ELR (cell line): ENCODE results near the gene ZBED6.
"Not testable (repeated sequence)": the region's sequence is repeated elsewhere in the genome, so short reads cannot be mapped to it uniquely, and the experiment has no call there.

Experiments used
- DNase-seq: peaks from one replicate; pipeline ENCODE4 v3.0.0-alpha.2; 2015; ENCODE audit warnings: low read depth

The ZBED6 gene

DNA sequence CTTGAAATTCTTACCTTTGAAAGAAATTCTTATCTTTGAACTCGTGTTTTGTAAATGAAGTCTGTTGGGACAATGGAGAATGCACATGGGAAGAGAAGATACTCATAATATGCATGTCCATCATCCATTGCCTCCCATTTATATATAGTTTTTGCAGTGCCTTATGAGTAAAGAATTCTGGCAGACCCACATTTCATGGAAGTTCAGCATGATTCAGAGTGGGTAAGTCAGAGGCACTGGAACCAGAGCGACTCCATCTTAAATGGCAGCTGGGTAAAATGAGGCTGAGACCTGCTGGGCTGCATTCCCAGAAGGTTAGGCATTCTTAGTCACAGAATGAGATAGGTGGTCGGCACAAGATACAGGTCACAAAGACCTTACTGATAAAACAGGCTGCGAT is 16.6 kb upstream of the ZBED6 start:
- no peak for DNase-seq

GRCh38 chr1:203781962-203782361 is 13.5 kb upstream of the ZBED6 start:
- DNase-seq: no peak

DNA sequence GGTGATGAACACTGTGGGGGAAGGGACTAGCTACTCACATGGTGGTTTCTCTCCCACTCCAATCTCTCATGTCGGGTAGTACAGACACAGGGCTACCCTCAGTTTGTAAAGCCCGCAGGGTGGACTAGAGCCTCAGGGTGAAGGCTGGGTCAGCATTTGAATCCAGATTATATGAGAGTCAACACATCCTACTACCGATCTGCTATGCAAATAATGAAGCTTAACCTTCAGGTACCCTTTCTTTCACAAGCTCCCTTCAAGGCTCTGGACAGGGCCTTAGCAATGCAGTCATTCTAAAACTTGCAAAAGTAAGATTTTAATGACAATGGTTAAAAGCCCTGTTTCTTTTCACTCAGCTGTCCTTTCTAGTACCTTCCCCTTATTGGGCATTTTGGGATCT is 5.5 kb upstream of the ZBED6 start:
- no peak for DNase-seq

DNA sequence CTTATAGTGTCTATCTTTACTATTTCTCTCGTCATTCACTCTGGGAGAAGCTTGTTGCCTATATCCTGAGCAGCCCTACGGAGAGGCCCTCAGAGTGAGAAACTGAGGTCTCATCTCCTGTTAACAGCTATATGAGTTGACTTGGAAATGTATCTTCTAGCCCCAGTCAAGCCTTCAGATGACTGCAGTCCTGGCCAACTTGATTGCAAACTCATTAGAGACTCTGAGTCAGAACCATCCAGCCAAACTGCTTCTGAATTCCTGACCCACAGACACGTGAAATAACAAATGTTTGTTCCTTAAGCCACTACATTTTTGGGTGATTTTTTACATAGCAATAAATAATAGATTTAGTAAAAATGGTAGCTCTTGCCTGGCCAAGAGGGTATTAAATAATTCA is 3.9 kb upstream of the ZBED6 start:
- peak; percentile 32 for DNase-seq

- no peak for DNase-seq
Observed at GRCh38 chr1:203792486-203792885, 2.9 kb upstream of the ZBED6 start.

GRCh38 chr1:203793561-203793960 is 1.9 kb upstream of the ZBED6 start:
- not testable (repeated sequence) for DNase-seq

DNA sequence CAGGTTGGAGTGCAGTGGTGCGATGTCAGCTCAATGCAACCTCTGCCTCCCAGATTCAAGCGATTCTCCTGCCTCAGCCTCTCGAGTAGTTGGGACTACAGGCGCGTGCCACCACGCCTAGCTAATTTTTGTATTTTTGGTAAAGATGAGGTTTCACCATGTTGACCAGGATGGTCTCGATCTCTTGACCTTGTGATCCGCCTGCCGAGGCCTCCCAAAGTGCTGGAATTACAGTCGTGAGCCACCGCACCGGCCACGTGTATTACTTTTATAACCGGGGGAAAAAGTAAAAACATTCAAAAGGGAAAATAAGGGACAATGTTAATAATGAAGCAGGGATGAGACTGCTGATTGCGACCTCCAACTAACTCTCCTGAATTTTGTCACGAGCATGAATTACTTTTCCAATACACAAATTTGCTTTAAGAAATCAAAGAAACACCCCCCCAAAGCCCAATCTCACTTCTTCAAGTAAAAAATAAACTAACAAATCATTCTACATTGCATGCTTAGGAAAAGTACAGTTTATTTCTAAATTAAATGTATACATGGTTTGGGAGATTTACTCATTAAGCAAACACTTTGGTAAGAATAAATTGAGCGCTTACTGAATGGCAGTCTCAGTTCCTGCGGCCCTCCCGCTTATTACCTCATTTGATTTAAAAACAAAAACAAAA is 521 bp upstream of the ZBED6 start:
- DNase-seq: no peak

DNA sequence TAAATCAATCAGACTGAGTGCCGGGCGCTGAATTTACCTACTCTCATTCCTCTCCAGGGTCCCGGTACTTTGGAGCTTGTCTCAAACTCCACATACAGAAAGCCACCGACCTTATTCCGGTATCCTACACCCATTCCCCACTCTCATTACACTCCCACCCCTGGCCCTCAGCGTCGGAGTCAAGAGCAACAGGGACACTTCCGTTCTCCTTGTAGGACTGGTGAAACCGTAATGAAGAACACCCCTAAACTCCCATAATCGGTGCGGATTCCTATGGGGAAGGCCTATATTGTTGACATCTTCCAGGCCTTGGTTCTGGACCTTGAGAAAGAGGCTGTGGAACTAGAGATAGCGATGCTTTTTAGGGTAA is 798 bp downstream of the ZBED6 start:
- DNase-seq: peak; percentile 64

DNA sequence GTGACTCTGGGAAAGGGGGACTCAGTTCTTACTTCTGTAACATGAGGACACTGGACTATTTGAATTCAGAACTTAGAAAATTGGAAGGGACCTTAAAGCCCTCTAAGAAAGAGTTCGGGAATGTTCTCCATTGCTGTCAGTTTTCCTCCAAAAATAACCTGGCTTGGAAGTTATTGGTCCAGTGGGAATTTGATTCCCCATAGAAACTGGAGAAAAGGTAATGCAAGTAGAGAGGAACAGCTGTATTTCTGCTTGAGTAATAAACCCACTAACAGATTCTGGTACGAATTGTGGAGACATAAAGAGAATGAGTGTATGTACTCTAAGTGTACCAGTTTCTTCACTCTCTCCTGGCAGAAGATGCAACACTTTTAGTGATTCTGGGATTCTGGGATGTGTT is 1.8 kb downstream of the ZBED6 start:
- DNase-seq: no peak

DNA sequence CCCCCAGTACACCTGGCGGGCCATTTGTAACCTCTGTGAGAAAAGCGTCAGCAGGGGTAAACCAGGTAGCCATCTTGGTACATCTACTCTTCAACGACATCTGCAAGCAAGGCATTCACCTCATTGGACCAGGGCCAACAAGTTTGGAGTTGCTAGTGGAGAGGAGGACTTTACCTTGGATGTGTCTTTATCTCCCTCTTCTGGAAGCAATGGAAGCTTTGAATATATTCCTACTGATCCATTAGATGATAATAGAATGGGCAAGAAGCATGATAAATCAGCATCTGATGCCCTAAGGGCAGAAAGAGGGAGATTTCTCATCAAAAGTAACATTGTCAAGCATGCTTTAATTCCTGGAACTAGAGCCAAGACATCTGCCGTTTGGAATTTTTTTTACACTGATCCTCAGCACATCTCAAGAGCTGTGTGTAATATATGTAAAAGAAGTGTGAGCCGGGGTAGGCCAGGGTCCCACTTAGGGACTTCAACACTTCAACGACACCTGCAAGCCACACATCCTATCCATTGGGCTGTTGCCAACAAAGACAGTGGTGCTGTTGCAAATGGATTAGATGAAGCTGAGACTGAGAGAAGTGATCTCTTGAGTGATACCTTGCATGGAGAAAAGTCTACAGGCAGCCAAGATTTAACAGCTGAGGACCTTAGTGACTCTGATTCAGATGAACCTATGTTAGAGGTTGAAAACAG is 2.7 kb downstream of the ZBED6 start:
- DNase-seq: peak; percentile 51

- DNase-seq: peak; percentile 10
Observed at GRCh38 chr1:203799157-203799556, 3.7 kb downstream of the ZBED6 start.

- DNase-seq: no peak
Observed at GRCh38 chr1:203799971-203800370, 4.5 kb downstream of the ZBED6 start.

DNA sequence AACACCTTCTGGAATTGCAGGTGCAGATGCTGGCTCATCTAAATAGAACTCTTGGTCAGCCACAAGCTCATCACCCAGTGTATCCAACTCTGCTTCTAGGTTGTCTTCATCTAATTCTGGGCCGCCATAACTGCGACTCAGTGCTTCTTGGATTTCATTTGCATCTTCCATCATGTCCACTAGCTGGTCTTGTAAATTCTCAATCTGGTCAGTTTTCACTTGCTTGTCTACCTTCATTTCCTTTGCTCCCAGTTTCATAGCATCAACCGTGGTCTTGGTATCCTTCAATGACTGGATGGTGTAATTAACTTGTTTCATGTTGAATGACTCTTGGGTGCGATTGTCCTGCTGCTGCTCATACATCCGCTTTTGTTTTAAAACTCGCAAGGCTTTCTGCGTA is 10.3 kb downstream of the ZBED6 start:
- DNase-seq: no peak

- peak; percentile 80 for DNase-seq
Observed at GRCh38 chr1:203807196-203807595, 11.8 kb downstream of the ZBED6 start.

DNA sequence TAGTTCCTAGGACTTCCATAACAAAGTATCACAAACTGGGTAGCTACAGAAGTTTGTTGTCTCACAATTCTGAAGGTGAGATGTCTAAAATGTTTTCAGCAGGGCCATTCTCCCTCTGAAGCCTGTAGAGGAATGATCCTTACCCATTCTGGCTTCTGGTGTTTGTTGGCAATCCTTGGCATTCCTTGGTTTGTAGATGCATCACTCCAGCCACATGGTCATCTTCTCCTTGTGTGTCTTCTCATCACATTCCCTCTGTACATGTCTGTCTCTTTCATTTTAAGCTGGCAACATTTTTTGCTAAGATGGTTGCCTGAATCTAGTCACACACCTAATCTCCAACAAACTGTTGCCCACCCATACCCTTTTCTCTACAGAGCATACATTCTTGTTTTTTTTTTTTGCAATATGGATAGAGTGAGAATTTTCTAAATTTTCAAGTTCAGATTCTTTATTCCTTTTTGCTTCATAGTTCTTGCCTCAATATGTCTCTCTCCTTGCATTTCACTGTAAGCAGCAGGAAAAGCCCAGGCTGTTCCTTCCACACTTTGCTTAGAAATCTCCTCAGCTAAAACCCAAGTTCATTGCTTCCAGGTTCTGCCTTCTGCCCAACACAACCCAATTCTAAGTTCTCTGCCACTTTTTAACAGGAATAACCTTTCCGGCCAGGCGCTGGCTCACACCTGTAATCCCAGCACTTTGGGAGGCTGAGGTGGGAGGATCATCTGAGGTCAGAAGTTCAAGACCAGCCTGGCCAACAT is 18.3 kb downstream of the ZBED6 start:
- no peak for DNase-seq

GRCh38 chr1:203818399-203818798 is 23.0 kb downstream of the ZBED6 start:
- DNase-seq: no peak

GRCh38 chr1:203823306-203823705 is 27.9 kb downstream of the ZBED6 start:
- no peak for DNase-seq

- DNase-seq: no peak
Observed at GRCh38 chr1:203826175-203826574, 30.8 kb downstream of the ZBED6 start.

- DNase-seq: no peak
Observed at GRCh38 chr1:203828002-203828401, 32.6 kb downstream of the ZBED6 start.

DNA sequence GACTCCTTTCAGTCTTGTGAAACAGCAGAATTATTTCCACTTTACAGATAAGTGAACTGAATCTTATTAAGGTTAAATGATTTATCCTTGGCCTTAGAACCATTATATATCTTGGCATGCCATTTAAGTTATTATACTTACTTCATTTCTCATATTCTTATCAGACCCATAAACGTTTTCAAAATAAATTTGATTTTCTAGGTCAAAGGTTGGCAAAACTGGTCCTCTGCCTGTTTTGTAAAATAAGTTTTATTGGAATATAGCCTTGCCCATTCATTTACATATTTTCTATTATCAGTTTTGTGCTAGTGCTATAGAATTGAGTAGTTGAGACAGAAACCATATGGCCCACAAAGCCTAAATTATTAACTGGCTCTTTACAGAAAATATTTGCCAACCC is 33.1 kb downstream of the ZBED6 start:
- no peak for DNase-seq

DNA sequence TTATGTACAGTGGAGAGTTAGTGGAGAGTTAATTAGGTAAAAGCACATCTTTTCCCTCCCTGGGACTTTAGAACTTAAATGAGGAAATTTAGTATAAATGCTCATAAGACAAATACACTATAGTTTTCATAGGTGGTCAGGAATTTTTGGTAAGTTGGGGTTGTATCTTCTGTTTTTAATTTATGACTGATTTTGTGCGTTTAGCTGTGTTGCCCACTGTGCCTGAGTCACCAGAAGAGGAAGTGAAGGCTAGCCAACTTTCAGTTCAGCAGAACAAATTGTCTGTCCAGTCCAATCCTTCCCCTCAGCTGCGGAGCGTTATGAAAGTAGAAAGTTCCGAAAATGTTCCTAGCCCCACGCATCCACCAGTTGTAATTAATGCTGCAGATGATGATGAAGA is 33.8 kb downstream of the ZBED6 start:
- not testable (repeated sequence) for DNase-seq

GRCh38 chr1:203835476-203835875 is 40.1 kb downstream of the ZBED6 start:
- no peak for DNase-seq

DNA sequence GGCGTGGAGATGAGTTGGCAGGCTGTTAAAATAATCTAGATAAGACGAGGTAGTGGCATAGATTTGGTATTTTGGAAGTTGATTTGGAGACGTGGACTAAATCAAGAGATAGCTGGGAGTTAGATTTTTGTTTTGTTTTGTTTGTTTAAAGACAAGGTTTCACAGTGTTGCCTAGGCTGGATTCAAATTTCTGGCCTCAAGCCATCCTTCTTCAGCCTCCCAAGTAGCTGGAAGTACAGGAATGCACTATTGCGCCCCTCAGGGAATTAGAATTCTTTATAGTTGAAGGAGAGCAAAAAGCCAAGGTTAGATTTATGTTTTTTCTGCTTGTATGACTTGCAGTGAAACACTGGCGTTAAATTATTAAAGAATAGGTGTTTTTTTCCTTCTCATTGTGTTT is 43.7 kb downstream of the ZBED6 start:
- DNase-seq: no peak
